ENCODE results near the gene GAS6.
"Not testable (repeated sequence)": the region's sequence is repeated elsewhere in the genome, so short reads cannot be mapped to it uniquely, and the experiment has no call there.

GAS6 gene

DNA sequence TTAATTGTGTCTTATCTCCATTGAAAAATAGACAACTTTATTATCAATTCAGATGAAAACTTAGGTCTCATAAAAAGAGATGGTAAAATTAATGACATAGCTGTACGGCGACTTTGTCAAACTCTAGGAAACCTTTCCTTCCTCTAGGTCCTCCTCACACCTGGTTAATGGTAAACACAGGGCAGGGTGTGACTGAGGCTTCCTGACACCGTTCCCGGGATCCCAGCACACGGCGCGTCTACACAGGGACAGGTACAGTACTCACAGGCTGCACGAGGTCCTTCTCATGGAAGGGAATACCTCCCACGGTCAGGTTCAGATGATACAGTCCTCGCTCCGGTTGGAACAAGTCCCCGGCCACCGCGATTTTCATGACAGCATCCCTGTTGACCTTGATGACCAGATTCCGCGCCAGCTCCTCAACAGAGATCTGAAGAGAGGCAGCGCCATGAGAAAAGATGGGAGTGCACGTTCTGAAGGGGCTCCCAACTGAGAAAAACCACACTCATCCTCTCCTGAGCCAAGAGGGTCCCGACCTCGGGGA lies 35.5 kb downstream of the GAS6 start:
- DNase-seq (ENCODE audit: low read depth in 2 of 2): no peak
- no peak overlapping the region for H3K4me3 ChIP-seq (replicated peaks in 1 of 2; ENCODE audit: low read depth in 2 of 2, low read length in 2 of 2)
- no peak for TF ChIP-seq CTCF (IDR thresholded peaks at IDR 0.05; ENCODE audit: low read depth, low read length)

GRCh38 chr13:113827021-113827420 lies 36.9 kb downstream of the GAS6 start:
- no peak for DNase-seq (ENCODE audit: low read depth in 2 of 2)
- no peak overlapping the region for H3K4me3 ChIP-seq (replicated peaks in 1 of 2; ENCODE audit: low read depth in 2 of 2, low read length in 2 of 2)
- no peak for TF ChIP-seq CTCF (IDR thresholded peaks at IDR 0.05; ENCODE audit: low read depth, low read length)

- not testable (repeated sequence) for DNase-seq (ENCODE audit: low read depth in 2 of 2); H3K4me3 ChIP-seq (replicated peaks in 1 of 2; ENCODE audit: low read depth in 2 of 2, low read length in 2 of 2)
Observed at GRCh38 chr13:113826446-113826845, 37.4 kb downstream of the GAS6 start.

- no peak overlapping the region for H3K4me3 ChIP-seq (replicated peaks in 1 of 2; ENCODE audit: low read depth in 2 of 2, low read length in 2 of 2)
- no peak for DNase-seq (ENCODE audit: low read depth in 2 of 2)
- no peak for TF ChIP-seq CTCF (IDR thresholded peaks at IDR 0.05; ENCODE audit: low read depth, low read length)
Observed at GRCh38 chr13:113825841-113826240, 38.0 kb downstream of the GAS6 start.

- no peak for DNase-seq (ENCODE audit: low read depth in 2 of 2)
- TF ChIP-seq CTCF (IDR thresholded peaks at IDR 0.05; ENCODE audit: low read depth, low read length): no peak
- no peak overlapping the region for H3K4me3 ChIP-seq (replicated peaks in 1 of 2; ENCODE audit: low read depth in 2 of 2, low read length in 2 of 2)
Observed at GRCh38 chr13:113823771-113824170, 40.1 kb downstream of the GAS6 start.

DNA sequence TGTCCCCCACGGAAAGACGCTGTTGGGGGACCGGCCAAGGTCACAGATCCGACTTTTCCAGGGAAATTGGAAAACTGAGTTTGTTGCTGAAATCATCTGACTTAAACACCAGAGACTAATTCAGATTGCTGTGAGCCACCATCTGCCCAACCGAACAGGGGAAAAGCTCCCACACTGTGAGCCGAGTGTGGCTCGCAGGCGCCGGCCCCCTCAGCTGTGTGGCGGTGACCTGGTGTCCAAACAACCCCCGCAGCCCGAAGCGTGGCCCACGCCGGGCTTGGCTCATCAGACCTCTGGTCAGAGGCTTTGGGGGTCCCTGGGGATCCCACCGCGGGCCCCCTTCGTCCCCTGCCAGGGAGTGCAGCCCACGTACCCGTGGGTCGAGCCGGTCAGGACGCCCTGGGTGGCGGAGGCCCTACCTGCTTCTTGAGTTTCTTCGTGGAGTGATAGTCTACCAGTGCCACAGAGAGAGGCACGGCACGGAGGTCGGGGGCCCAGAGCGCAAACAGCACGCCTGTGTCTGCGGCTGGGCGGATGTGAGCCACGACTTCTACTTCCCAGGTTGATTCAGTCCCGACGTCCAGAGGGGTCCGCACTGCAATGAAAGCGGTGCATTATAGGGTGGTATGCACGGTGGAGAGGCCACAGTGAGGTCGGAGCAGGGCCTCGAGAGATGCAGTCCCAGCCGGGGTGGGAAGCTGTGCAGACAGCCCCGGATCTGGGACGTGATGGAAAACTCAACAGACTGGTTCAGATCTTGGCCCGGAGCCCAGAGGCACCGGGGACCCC lies 40.7 kb downstream of the GAS6 start:
- no peak for DNase-seq (ENCODE audit: low read depth in 2 of 2)
- no peak overlapping the region for H3K4me3 ChIP-seq (replicated peaks in 1 of 2; ENCODE audit: low read depth in 2 of 2, low read length in 2 of 2)
- TF ChIP-seq CTCF (IDR thresholded peaks at IDR 0.05; ENCODE audit: low read depth, low read length): no peak

- no peak for TF ChIP-seq CTCF (IDR thresholded peaks at IDR 0.05; ENCODE audit: low read depth, low read length)
- no peak for DNase-seq (ENCODE audit: low read depth in 2 of 2)
- H3K4me3 ChIP-seq (replicated peaks in 1 of 2; ENCODE audit: low read depth in 2 of 2, low read length in 2 of 2): no peak overlapping the region
Observed at GRCh38 chr13:113822266-113822665, 41.6 kb downstream of the GAS6 start.
